Osteocyte (in vitro differentiated cells): ENCODE measurements around the gene RASA1. TPM values are rescaled to one million over a fixed set of nuclear protein-coding genes. Genes with fewer than 3 reads are reported as not detected.
"Not testable (repeated sequence)": the region's sequence is repeated elsewhere in the genome, so short reads cannot be mapped to it uniquely, and the experiment has no call there.

Source experiments
- DNase-seq: peaks from one replicate; pipeline ENCODE4 v3.0.0; 2021; ENCODE audit warnings: mixed read lengths; ENCODE audit not compliant: unreplicated experiment; ENCODE audit errors: extremely low spot score
- H3K27ac Mint-ChIP-seq: one replicate; pipeline ENCODE4 v1.8.0; 2021; ENCODE audit warnings: mild to moderate bottlenecking, mixed read lengths; ENCODE audit not compliant: unreplicated experiment
- H3K27me3 Mint-ChIP-seq: one replicate; pipeline ENCODE4 v1.8.0; 2021; ENCODE audit warnings: mixed read lengths; ENCODE audit not compliant: unreplicated experiment
- H3K36me3 Mint-ChIP-seq: one replicate; pipeline ENCODE4 v1.8.0; 2021; ENCODE audit warnings: mixed read lengths; ENCODE audit not compliant: unreplicated experiment
- H3K4me1 Mint-ChIP-seq: one replicate; pipeline ENCODE4 v1.8.0; 2021; ENCODE audit warnings: mixed read lengths; ENCODE audit not compliant: unreplicated experiment
- H3K4me3 Mint-ChIP-seq: one replicate; pipeline ENCODE4 v1.8.0; 2021; ENCODE audit warnings: mild to moderate bottlenecking, moderate library complexity, mixed read lengths; ENCODE audit not compliant: unreplicated experiment
- H3K9me3 Mint-ChIP-seq: one replicate; pipeline ENCODE4 v1.8.0; 2021; ENCODE audit warnings: mixed read lengths; ENCODE audit not compliant: unreplicated experiment
- total RNA-seq: library from RNA; stranded (reverse); gene quantifications from 2 replicates; pipeline ENCODE4 v1.2.1, GENCODE V29; 2021
- TF ChIP-seq, protein P1 (sequence below): fragments of 200-600 bp; sonication (generic); IDR thresholded peaks from 2 replicates; pipeline ENCODE4 v1.5.0; 2021; ENCODE audit warnings: antibody characterized with exemption, mild to moderate bottlenecking, moderate library complexity

The RASA1 gene
- total RNA-seq, 1 donor from 2014 or later: 32.1 TPM

DNA sequence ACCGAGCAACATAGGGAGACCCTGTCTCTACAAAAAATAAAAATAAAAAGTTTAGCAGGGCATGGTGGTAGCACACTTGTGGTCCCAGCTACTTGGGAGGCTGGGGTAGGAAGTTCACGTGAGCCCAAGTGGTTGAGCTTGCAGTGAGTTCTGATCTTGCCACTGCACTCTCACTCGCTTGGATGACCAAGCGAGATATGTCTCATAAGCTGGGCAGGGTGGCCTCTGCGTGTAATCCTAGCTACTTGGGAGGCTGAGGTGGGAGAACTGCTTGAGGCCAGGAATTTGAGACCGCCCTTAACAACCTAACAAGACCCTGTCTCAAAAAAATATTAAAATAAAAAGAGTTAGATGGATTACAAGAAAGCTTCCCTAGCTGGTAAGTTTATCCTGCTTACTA, 32.5 kb downstream of the RASA1 start:
- no peaks in the 10 kb centered on the region for H3K27me3 Mint-ChIP-seq
- peaks cover 56% of the 10 kb centered on the region for H3K4me1 Mint-ChIP-seq
- H3K9me3 Mint-ChIP-seq: no peaks in the 10 kb centered on the region
- TF ChIP-seq, protein P1, sequence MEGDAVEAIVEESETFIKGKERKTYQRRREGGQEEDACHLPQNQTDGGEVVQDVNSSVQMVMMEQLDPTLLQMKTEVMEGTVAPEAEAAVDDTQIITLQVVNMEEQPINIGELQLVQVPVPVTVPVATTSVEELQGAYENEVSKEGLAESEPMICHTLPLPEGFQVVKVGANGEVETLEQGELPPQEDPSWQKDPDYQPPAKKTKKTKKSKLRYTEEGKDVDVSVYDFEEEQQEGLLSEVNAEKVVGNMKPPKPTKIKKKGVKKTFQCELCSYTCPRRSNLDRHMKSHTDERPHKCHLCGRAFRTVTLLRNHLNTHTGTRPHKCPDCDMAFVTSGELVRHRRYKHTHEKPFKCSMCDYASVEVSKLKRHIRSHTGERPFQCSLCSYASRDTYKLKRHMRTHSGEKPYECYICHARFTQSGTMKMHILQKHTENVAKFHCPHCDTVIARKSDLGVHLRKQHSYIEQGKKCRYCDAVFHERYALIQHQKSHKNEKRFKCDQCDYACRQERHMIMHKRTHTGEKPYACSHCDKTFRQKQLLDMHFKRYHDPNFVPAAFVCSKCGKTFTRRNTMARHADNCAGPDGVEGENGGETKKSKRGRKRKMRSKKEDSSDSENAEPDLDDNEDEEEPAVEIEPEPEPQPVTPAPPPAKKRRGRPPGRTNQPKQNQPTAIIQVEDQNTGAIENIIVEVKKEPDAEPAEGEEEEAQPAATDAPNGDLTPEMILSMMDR: no peak
- no peak for DNase-seq
- H3K27ac Mint-ChIP-seq: peak overlapping the region; percentile 72
- no peak overlapping the region for H3K4me3 Mint-ChIP-seq
- peaks cover 8% of the 10 kb centered on the region for H3K36me3 Mint-ChIP-seq

GRCh38 chr5:87300744-87301143, 33.1 kb downstream of the RASA1 start:
- TF ChIP-seq, protein P1: no peak
- no peaks in the 10 kb centered on the region for H3K27me3 Mint-ChIP-seq
- H3K36me3 Mint-ChIP-seq: peaks cover 14% of the 10 kb centered on the region
- no peak overlapping the region for H3K4me3 Mint-ChIP-seq
- peak overlapping the region; percentile 72 for H3K27ac Mint-ChIP-seq
- peaks cover 56% of the 10 kb centered on the region for H3K4me1 Mint-ChIP-seq
- DNase-seq: no peak
- H3K9me3 Mint-ChIP-seq: no peaks in the 10 kb centered on the region

DNA sequence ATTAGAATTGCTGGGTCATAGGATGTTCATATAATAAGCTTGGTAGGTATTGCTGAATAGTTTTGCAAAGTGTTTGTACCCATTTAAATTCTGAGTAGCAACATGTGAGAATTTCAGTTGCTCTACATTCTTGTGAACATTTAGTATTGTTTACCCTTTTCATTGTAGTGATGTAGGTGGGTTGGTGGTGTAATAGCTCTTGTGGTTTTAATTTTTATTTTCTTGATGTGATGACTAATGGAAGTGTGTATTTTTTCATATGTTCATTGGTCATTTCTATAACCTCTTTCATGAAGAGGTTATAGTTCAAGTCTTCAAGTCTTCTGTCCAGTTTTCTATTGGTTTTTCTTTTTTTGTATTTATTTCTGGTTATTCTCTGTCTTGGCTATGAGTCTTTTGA, 34.4 kb downstream of the RASA1 start:
- Mint-ChIP-seq H3K27me3 (no peaks in the 10 kb centered on the region), H3K27ac (peak overlapping the region; percentile 57), H3K36me3 (peaks cover 21% of the 10 kb centered on the region), H3K4me3 (no peak overlapping the region), H3K4me1 (peaks cover 46% of the 10 kb centered on the region), H3K9me3 (peaks cover 7% of the 10 kb centered on the region)
- TF ChIP-seq, protein P1: no peak
- no peak for DNase-seq

DNA sequence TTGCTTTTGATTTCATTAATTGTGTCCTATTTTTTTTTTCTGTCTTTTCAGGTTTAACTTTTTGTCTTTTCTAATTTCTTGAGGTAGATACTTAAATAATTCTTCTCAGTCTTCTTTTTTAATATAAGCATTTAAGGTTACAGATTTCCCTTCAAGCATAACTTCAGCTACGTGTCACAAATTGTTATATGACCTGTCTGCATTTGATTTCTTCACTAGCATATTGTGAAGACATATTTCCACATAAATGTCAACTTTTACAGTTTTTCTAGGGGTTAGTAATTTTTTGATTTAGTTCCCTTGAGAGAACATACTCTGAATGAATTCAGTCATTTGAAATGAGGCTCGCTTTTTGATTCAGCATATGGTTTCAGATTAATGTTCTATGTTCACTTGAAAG, 35.6 kb downstream of the RASA1 start:
- peaks cover 7% of the 10 kb centered on the region for H3K9me3 Mint-ChIP-seq
- TF ChIP-seq, protein P1: no peak

GRCh38 chr5:87306090-87306489, 38.4 kb downstream of the RASA1 start:
- not testable (repeated sequence) for H3K9me3 Mint-ChIP-seq, DNase-seq, H3K27me3 Mint-ChIP-seq, H3K27ac Mint-ChIP-seq, H3K4me3 Mint-ChIP-seq
- Mint-ChIP-seq H3K36me3 (peaks cover 24% of the 10 kb centered on the region), H3K4me1 (peaks cover 20% of the 10 kb centered on the region)

More for the DNA sequence above, 35.6 kb downstream of the RASA1 start:
- peaks cover 24% of the 10 kb centered on the region for H3K36me3 Mint-ChIP-seq
- H3K4me1 Mint-ChIP-seq: peaks cover 38% of the 10 kb centered on the region
- no peak for DNase-seq
- no peak overlapping the region for H3K4me3 Mint-ChIP-seq
- H3K27ac Mint-ChIP-seq: peak overlapping the region; percentile 66
- H3K27me3 Mint-ChIP-seq: no peaks in the 10 kb centered on the region
